Gastroesophageal sphincter (tissue), 4 donors: ENCODE data around the gene NPHP4. TPM values are rescaled to one million over a fixed set of nuclear protein-coding genes. Genes with fewer than 3 reads are reported as not detected.

ENCODE experiments used
- ATAC-seq: fragments of 150-250 bp; one replicate; pipeline ENCODE4 v1.9.1; 2016; ENCODE audit warnings: mild to moderate bottlenecking, moderate library complexity
- H3K27ac ChIP-seq, 4 donors: fragments of 200-600 bp; sonication (generic) in 3 of 4; 1 replicate in 3 of 4; 2 replicates in 1 of 4; pipeline ENCODE4 v1.5.1; 2016 to 2019
- H3K27me3 ChIP-seq: fragments of 200-600 bp; sonication (generic); one replicate; pipeline ENCODE4 v1.5.1; 2019
- H3K36me3 ChIP-seq, 2 donors: fragments of 200-600 bp; sonication (generic); one replicate each; pipeline ENCODE4 v1.5.1; 2019; ENCODE audit warnings: control low read depth in 1 of 2
- H3K4me1 ChIP-seq, 3 donors: fragments of 200-600 bp; sonication (generic); 1 replicate in 2 of 3; 2 replicates in 1 of 3; pipeline ENCODE4 v1.5.1; 2016 to 2019; ENCODE audit warnings: control low read depth in 2 of 3
- H3K4me3 ChIP-seq, 2 donors: fragments of 200-600 bp; sonication (generic); one replicate each; pipeline ENCODE4 v1.5.1; 2019; ENCODE audit warnings: mild to moderate bottlenecking in 1 of 2, moderate library complexity in 1 of 2
- H3K9me3 ChIP-seq, 3 donors: fragments of 200-600 bp; sonication (generic); one replicate each; pipeline ENCODE4 v1.5.1; 2017 to 2019; ENCODE audit warnings: control low read depth in 2 of 3
- CTCF ChIP-seq, 4 experiments: fragments of 200-600 bp in 2 of 4; fragments of 450-650 bp in 2 of 4; sonication (generic) in 1 of 4; IDR thresholded peaks; one replicate each; pipeline ENCODE4 v1.5.1; 2017 to 2019; ENCODE audit warnings: antibody characterized with exemption in 4 of 4, mild to moderate bottlenecking in 2 of 4, moderate library complexity in 2 of 4
- EP300 ChIP-seq: sonication (generic); formaldehyde crosslinking; IDR thresholded peaks from one replicate; pipeline ENCODE4 v1.6.1; 2017; ENCODE audit warnings: antibody characterized with exemption, mild to moderate bottlenecking
- POLR2A ChIP-seq, 2 donors: fragments of 450-650 bp; IDR thresholded peaks; one replicate each; pipeline ENCODE4 v1.6.1; 2017; ENCODE audit warnings: antibody characterized with exemption in 2 of 2, mild to moderate bottlenecking in 2 of 2, moderate library complexity in 1 of 2
- POLR2AphosphoS5 ChIP-seq: sonication (generic); formaldehyde crosslinking; IDR thresholded peaks from one replicate; pipeline ENCODE4 v1.6.1; 2017; ENCODE audit warnings: antibody characterized with exemption
- WGBS, 2 donors: methylation state at CpG; one replicate each; pipeline ENCODE4 v1.1.5; 2018; ENCODE audit warnings: low coverage in 1 of 2; 5-methylcytosine and 5-hydroxymethylcytosine counted together
- total RNA-seq, 4 donors: library from RNA; depleted of rRNA; stranded (reverse); fragments of >200 nt; gene quantifications; one replicate each; pipeline ENCODE4 v1.1.0, GENCODE V29; 2016

The NPHP4 gene
- total RNA-seq, 4 donors from 2014 or later, result 5.7 to 9.7 (median 6.2) TPM

- H3K27me3 ChIP-seq, result no peaks in the 10 kb centered on the region
- ATAC-seq, result no peak
- WGBS, 2 donors, result 79 to 80% methylated on average over 2 to 6 of the region's 17 CpGs
- no peaks in the 10 kb centered on the region for H3K4me1 ChIP-seq
- H3K27ac ChIP-seq, result no peak overlapping the region
- H3K9me3 ChIP-seq, result no peaks in the 10 kb centered on the region
- TF ChIP-seq CTCF (IDR thresholded peaks at IDR 0.05), result no peak
- TF ChIP-seq POLR2AphosphoS5, result no peak
- TF ChIP-seq POLR2A (IDR thresholded peaks at IDR 0.05), result no peak
- no peak for TF ChIP-seq EP300
- peaks cover 0 to 88% of the 10 kb centered on the region in 2 donors for H3K36me3 ChIP-seq
- no peak overlapping the region for H3K4me3 ChIP-seq
Measured at GRCh38 chr1:5966543-5967205, 25.6 kb downstream of the NPHP4 start.

GRCh38 chr1:5965586-5966131 lies 26.6 kb downstream of the NPHP4 start:
- Histone ChIP-seq H3K27ac (no peak overlapping the region), H3K4me1 (no peaks in the 10 kb centered on the region), H3K36me3 (peaks cover 0 to 92% of the 10 kb centered on the region in 2 donors), H3K27me3 (no peaks in the 10 kb centered on the region), H3K4me3 (no peak overlapping the region), H3K9me3 (no peaks in the 10 kb centered on the region)
- TF ChIP-seq EP300 (no peak), POLR2AphosphoS5 (no peak), POLR2A (IDR thresholded peaks at IDR 0.05) (no peak), CTCF (IDR thresholded peaks at IDR 0.05) (no peak)
- 89% methylated on average over 12 of the region's 16 CpGs; no CpG with 5 or more reads in 1 of the 2 donors for WGBS, 2 donors
- no peak for ATAC-seq

- Histone ChIP-seq H3K4me1 (no peaks in the 10 kb centered on the region), H3K36me3 (peaks cover 0 to 95% of the 10 kb centered on the region in 2 donors), H3K9me3 (no peaks in the 10 kb centered on the region), H3K4me3 (no peak overlapping the region), H3K27me3 (no peaks in the 10 kb centered on the region), H3K27ac (no peak overlapping the region)
- TF ChIP-seq POLR2AphosphoS5 (no peak), POLR2A (IDR thresholded peaks at IDR 0.05) (no peak), CTCF (IDR thresholded peaks at IDR 0.05) (no peak), EP300 (no peak)
- ATAC-seq, result no peak
- 92% methylated on average over 13 of the region's 24 CpGs; no CpG with 5 or more reads in 1 of the 2 donors for WGBS, 2 donors
Measured at GRCh38 chr1:5962265-5963105, 29.7 kb downstream of the NPHP4 start.

GRCh38 chr1:5961601-5962000 lies 30.6 kb downstream of the NPHP4 start:
- Histone ChIP-seq H3K36me3 (peaks cover 0 to 95% of the 10 kb centered on the region in 2 donors), H3K4me3 (no peak overlapping the region), H3K9me3 (no peaks in the 10 kb centered on the region), H3K27ac (no peak overlapping the region), H3K27me3 (no peaks in the 10 kb centered on the region), H3K4me1 (no peaks in the 10 kb centered on the region)
- WGBS, 2 donors, result 78 to 80% methylated on average over 1 to 2 of the region's 11 CpGs
- ATAC-seq, result no peak
- no peak for TF ChIP-seq POLR2A (IDR thresholded peaks at IDR 0.05)
- no peak for TF ChIP-seq EP300

GRCh38 chr1:5960336-5960735 lies 31.9 kb downstream of the NPHP4 start:
- Histone ChIP-seq H3K27ac (no peak overlapping the region), H3K36me3 (peaks cover 0 to 95% of the 10 kb centered on the region in 2 donors), H3K9me3 (no peaks in the 10 kb centered on the region), H3K27me3 (no peaks in the 10 kb centered on the region), H3K4me1 (no peaks in the 10 kb centered on the region), H3K4me3 (no peak overlapping the region)
- 86 to 89% methylated on average over 3 to 4 of the region's 7 CpGs for WGBS, 2 donors
- ATAC-seq, result no peak
- no peak for TF ChIP-seq CTCF (IDR thresholded peaks at IDR 0.05)
- no peak for TF ChIP-seq EP300
- no peak for TF ChIP-seq POLR2A (IDR thresholded peaks at IDR 0.05)
- no peak for TF ChIP-seq POLR2AphosphoS5
